GM21528 (cell line): ENCODE measurements around the gene UBE2D4.
A peak's percentile ranks its signal among the peaks of the same experiment; 100 is the strongest.

Source experiments
- ATAC-seq: cut with Tn5 transposase; IDR thresholded peaks from one replicate; pipeline ENCODE4 v1.9.1; 2021; ENCODE audit warnings: mild to moderate bottlenecking, moderate library complexity; ENCODE audit not compliant: unreplicated experiment, low FRiP score

The UBE2D4 gene

DNA sequence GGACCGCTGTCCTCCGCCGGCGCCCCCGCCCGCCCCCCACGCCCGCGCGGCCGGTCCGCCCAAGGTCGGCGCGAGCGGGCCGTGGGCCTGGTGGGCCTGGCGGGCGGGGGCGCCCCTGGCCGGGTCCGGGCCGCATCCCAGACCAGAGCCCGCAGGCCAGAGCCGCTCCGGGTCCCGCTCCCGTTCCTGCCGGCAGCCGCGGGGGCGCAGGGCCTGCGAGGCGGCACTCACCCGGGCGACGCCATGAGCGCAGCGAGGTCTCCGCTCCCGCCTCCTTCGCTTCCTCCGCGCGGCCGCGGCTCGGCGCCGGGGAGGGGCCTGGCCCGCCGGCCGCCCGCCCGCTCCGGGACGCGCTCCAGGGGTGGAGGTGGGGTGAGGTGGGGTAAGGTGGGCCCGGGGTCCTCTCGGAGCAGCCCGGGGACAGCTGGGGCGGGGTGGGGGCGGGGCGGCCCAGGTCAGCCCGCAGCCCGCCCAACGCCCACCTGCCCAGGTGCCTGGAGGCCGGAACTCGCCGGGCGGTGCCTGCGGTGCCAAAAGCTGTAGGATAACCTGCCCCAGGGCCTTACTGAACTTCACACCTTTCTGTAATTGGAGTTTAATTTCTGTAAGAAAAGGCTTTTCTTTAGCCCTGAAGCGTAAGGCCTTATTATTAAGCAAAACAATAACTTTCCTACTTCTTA is 19.8 kb upstream of the UBE2D4 start, which contains the start of gene URGCP:
Gene URGCP, minus strand, starts transcription at position 266 of the 680 bp plus-strand sequence. Its CDS starts 21 bp downstream, at position 245.
- peak; percentile 87 for ATAC-seq

DNA sequence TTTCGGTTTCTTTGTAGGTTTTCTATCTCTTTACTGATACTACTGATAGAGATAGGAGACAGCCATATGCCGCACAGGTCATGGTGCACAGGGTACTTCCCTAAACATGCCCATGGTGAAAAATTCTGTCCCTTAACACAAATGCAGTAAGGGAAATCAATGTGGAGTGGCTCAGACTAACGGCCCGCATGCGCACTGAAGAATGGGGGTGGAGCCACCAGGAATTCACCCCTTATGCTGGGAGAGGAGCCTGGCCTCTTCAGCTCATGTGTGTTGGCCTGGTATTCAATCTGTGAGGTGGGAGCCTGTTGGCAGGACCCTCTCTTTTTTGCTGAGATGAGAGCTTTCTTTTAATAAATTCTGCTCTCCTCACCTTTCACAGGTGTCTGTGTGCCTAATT is 11.4 kb upstream of the UBE2D4 start:
- no peak for ATAC-seq

DNA sequence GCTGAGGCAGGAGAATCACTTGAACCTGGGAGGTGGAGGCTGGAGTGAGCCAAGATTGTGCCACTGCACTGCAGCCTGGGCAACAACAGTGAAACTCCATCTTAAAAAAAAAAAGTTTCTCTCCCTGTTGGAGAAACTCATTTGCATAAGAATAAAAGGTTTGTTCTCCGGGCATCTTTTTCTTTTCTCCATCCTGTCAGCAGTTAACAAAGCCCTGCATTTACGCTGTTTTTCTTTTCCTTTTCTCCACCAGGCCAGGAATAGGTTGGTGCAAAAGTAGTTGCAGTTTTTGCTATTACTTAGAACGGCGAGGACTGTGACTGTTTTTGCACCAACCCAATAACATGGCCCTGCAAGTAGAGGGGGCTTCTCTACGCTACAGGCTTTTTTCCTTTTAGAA is 10.3 kb upstream of the UBE2D4 start:
- ATAC-seq = no peak

DNA sequence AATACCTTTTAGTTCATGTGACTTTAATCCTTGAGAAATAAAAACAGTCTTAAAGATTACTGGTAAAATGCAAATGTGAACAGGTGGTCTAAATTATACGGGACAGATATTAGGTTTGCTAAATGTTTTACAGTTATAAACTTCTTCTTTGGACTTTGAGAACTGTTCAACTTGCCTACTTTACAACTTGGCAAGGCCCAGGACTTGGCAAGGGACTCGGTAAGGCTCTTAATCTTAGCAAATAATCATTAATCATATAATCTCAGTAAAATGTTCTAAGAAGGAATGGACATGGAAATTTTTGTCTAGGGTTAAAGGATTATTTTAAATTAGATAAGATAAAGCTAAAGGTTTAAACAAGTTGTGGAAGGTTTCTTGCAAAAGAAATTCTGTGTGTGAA is 4.8 kb upstream of the UBE2D4 start:
- no peak for ATAC-seq

DNA sequence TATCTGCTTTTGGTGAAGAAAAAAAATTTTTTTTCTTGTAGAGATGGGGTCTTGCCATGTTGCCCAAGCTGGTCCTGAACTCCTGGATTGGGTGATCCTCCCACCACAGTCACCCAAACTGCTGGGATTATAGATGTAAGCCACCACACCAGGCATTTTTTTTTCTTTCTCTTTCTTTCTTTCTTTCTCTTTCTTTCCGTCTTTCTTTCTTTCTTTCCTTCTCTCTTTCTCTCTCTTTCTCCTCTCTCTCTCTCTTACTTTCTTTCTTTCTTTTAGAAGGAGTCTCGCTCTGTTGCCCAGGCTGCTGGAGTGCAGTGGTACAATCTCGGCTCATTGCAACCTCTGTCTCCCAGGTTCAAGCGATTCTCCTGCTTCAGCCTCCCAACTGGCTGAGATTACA is 3.5 kb upstream of the UBE2D4 start:
- ATAC-seq = no peak

DNA sequence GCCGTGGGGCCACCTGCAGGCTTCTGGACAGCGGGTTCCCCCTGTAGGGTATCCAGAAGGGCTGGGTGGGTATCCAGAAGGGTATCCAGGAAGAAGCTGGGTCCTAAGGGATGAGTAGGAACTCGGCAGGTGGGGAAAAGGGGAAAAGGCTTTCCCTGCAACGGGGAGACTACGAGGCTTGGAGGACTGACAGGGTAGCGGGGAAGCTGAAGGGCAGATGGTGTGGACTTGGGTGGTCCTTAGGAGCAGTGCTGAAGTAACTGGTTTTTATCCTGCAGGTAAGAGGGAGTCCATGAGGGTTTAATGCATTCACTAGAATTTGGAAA is 525 bp downstream of the UBE2D4 start:
- peak; percentile 16 for ATAC-seq

DNA sequence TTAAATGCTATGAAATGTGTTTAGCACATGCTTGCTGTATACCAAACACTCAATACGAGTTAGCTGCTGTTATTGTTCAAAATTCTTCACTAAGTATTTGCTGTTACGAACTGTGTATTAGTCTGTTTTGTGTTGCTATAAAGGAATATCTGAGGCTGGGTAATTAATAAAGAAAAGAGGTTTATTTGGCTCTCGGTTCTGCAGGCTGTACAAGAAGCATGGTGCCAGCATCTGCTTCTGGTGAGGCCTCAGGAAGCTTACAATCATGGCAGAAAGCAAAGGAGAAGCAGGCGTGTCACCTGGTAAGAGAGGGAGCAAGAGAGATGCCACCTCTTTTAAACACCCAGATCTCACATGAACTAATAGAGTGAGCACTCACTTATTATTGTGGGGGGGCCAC is 1.6 kb downstream of the UBE2D4 start:
- no peak for ATAC-seq

DNA sequence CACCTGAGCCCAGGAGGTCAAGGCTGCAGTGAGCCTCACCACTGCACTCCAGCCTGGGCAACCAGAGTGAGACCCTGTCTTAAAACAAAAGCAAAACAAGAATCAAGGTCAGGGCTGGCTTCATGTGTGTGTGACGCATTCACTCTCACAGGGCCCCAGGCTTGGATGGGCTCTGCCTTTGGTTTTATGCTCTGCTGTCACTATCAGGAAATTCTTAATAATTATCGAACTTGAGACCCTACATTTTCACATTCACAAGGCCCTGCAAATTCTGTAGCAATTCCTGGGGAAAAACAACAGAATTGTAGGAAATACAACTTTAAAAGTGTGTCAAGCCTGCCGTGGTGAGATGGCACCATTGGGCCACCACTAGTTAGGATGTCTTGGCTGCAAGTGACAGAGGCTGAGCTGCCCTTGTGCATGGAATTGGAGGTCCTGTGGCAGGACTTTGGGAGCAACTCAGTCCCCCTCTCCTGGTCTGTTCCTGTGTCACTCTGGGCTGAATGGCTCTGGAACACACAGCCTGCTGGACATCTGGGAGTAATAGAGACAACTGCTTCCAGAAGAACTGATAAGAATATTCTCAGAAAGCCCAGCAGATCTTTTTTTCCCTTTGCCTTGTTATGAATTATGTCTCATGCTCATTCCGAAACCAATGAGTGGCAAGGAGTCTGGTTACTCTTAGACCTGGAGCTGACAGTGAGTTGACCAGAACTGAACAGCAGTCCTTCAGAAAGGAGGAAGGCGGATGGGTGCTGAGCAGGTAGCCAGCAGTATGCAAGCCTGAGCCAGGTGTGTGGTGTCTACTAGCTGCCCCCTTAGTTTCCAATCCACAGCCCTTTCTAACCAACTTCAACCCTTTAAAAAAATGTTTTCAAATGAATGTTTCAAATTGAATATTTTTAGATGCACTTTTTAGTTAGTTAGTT is 3.6 kb downstream of the UBE2D4 start:
- ATAC-seq = no peak

DNA sequence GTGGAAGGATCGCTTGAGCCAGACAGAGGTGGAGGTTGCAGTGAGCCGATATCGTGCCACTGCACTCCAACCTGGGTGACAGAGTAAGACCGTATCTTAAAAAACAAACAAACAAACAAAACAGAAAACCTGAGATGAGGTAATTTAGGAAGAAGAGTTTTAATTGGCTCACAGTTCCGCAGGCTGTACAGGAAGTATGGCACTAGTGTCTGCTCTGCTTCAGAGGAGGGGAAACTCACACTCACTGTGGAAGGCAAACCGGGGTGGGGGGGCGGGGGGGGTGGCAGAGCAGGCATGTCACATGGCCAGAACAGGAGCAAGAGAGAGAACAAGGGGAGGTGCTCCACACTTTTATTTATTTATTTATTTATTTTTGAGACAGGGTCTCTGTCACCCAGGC is 5.1 kb downstream of the UBE2D4 start:
- ATAC-seq = no peak

DNA sequence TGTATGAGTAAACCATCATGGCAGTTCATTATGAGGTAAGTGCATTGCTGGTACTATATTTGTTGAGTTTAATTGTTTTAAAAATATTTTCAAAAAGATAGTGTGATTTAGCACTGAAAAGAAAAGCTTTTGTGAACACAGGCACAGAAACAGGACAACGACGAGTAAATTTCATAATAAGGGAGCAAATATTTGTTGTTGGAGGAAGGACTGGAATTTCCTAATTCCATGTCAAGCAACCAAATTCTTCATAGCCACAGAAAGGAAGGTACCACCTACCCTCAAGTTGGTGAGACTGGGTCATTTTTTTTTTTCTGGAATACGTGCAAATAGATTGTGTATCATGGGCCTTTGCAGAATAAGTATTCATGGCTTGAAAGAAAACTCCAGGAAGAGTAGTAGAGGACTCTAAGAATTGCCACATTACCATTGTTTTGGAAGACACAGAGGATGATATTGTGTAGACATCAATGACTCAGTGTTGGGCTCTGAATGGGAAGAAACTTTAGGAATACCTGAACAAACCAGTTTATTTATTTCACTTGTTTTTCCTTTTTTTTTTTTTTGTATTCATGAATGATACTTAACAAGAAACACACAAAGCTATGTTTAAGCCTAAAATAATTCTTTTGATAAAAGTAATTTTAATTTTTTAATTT is 7.8 kb downstream of the UBE2D4 start:
- no peak for ATAC-seq

DNA sequence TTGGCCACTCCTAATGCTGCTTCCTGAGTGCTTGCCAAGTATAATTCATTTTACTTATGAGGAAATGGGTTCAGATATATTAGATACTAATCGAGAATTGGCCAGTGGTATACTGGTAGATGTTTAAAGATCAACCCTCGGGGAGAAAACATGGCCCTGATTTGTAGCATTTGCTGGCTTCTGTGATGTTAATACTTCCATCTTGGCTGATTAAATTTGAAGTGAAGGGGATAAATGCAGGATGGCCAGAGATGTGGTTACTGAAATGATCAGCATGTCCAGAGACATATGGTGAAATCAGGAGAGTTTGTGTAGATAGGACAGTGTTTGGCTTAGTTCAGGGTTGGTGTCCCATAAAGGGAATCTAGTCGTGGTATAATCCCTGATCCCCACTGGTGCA is 11.2 kb downstream of the UBE2D4 start:
- no peak for ATAC-seq

DNA sequence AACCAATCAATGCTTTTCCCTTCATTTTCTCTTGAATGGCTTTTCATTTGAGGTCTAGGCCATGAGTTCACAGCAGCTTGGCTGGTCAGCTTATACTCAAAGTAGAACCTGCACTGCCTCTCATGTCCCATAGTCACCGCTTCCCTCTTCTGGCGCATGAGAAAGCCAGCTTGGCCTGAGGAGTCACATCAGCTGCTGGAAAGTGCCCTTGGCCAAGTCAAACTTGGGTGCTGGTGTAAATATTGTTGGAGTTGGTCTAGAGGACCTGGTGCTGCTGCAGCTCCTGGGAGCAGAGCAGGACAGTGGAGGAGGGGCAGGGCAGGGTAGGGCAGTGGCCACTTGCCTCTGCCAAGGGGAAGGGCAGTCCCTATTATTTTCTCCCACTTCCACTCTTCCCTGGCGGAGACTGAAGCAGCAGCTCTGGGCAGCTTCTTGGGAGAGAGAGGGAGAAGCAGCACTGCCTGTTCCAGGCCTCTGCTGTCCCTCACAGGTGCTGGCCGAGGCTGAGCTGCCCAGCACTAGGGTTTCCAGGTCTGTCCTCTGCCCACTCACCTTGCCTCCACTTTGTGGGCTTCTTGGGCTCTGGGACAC is 12.8 kb downstream of the UBE2D4 start:
- no peak for ATAC-seq

DNA sequence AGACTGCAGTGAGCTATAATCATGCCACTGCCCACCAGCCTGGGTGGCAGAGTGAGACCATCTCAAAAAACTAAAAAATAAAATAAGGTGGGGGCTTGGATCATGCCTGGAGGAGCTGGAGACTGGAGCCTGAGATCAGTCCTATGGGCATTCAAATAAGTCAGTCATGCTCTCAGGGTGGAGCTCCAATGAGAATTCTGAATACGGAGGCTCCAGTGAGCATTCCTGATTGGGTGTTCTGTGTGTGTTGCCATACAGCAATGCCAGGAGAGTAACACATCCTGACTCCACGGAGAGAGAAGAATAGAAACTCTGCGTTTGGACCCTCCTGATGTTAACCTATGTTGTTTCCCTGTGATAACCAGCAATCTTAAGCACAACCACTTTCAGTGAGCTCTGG is 16.0 kb downstream of the UBE2D4 start:
- no peak for ATAC-seq

DNA sequence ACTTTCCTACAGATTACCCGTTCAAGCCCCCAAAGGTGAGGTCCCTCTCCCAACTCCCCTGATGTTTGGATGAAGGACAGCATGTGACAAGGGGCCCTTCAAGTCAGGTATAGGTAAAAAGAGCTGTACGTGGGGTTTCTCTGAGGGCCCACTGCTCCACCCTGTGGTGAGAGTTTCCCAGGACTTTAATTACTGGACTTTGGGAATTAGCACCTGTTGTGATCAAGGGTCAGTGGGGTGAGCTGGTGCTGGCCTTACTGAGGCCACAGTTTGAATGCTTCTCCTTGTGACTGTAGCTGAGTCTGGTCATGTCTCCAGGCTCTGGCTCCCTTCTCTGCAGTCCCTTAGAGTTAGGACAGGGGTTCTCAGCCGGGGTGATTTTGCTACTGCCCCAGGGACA is 16.8 kb downstream of the UBE2D4 start:
- ATAC-seq = no peak

DNA sequence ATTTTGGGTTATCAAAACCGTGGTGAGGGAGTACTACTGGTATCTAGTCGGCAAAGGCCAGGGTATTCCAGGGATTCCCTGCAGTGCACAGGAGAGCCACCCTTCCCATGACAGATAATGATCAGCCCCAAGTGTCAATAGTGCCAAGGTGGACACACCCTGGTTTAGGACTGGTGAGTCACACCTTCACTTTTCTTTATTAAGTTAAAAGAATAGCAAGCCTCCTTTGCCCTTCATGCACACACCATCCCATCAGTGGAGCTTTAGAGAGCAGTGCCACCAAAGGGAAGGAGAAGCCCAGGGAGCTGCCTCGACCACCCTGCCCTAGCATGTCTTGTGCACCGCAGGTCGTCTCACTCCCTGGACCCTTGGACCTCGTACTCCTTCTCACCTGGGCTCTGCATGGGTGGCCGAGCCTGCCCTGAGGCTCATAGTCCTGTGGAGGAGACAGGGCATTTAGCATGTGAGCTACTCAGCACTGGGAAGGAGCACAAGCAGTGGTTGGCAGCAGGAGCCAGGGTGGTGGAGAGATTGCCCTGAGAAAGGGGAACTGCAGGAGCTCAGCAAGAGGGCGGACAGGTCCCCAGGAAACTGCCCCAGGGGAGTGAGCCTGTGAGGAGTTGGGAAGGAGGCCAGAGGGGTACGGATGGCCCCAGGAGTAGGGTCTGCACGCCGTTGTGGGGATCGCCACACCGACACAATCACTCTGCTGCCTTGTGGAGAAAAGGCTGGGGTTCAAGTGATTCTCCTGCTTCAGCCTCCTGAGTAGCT is 17.4 kb downstream of the UBE2D4 start:
- no peak for ATAC-seq

DNA sequence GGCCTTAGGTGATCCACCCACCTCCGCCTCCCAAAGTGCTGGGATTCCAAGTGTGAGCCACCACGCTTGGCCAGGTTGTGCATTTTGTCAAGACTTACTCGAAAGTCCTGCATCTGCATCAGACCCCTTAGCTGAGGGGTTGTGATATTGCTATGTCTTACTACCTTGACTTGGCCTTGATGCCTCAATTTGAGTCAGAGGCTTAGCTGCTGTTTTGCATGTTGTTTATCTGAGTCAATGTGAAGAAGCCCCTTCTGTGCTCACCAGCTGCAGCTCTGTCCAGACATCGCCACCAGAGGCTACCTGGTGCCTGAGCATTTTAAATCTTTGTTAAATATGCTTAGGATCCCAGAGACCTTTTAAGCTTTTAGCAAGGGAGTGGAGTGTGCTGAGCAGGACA is 18.1 kb downstream of the UBE2D4 start:
- ATAC-seq = no peak

DNA sequence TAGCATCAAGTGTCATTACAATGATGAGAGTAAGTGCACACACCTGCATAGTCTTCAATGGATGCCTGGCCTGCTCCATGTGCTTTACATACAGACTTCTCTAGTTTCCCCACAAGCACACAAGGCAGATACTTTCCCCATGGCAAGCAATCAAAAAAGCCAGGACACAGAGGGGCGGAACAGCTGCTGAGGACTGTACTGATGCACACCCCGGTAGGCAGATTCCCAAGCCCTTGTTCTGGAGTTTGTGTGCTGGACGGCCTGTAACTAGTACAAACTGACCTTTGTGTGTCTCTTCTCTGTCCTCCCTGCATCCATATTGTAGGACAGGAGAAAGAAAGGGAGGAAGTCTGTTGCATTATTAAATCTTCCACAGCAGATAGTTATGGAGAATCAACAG is 25.8 kb downstream of the UBE2D4 start:
- no peak for ATAC-seq

DNA sequence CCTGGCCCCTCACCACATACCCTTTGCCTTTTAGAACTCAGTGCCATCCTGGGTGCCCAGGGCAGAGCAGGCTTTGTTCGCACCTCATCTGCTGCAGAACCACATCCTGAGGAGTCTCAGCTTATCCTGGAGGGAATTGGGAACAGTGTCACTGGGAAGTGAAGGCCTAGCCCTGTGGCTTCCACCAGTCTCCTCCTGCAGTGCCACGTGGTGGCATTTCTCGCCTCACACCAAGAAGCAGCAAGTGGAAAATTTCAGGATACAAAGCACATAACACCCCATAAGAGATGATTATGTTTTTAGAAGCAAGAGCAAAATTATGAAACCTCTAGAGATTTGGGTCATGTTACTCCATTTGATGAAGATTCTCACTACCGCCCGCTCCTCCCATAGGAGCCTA is 26.8 kb downstream of the UBE2D4 start:
- no peak for ATAC-seq

DNA sequence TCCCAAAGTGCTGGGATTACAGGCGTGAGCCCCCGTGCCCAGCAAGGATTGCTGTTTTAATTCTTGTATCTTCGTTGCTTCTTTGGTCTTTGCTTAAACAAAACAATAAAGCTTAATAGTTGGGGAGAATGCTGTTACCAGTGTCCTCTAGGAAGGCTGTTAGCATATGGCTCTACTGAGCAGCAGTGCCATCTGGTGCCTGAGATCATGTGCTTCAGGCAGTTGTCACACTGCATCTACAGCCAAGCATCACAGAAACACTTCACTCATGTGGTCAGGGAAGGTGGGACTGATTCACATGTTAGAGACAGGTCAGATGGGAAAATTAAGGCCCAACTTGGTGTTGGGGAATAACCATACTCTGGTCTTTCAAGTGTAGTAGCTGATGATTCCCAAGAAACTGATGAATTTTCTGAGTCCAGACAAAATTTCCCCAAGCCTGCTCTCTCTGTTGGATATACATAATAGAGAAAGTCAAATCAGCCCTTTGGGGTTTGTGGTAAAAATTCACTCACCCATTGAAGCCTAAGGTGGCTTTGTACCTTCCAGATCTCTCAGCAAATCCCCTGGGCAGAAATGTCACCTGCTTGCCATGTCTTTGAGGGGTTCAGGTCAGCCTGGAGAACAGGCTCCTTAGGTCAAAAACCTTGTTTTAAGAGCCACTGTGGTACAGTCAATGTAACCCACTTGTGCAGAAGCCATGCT is 28.4 kb downstream of the UBE2D4 start:
- no peak for ATAC-seq

DNA sequence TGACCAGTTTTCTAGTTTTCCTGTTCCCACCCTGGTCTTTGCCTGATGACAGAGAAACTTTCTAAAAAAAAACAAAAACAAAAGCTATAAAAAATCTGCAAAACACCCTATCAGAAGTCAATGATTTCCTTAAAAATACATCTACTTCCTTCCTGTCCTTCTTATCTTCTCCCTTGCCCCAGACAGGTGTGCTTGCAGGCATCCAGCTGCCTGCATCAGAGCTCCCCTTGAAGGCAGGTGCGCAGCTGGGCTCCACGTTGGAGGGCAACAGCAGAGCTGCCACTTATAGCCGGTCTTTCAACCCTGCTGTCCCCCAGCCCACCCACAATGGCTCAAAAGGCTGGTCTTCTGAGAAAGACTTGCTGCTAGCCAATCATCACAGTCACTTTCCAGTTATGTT is 29.8 kb downstream of the UBE2D4 start:
- ATAC-seq = no peak
